HepG2 (cell line): ENCODE results near the gene ZDHHC8. TPM values are rescaled to one million over a fixed set of nuclear protein-coding genes. Genes with fewer than 3 reads are reported as not detected.

Source experiments
- ATAC-seq: fragments of 200-7000 bp; cut with Tn5 transposase; 3 replicates; pipeline ENCODE4 v1.9.1; 2020; ENCODE audit warnings: mild to moderate bottlenecking, moderate library complexity
- BruUV-seq: library from RNA; stranded (reverse); fragments of 400-500 nt; replicated peaks from 2 replicates; lab custom pipeline; 2021; lab: Mats Ljungman, UMichigan
- CTCF ChIA-PET: fragments of 300-600 bp; formaldehyde crosslinking; extraction: SDS; loops from one replicate; lab custom pipeline; 2021; ENCODE audit warnings: low total read pairs, inconsistent platforms, low intra/inter-chr PET ratio; lab: Yijun Ruan, JAX
- POLR2A ChIA-PET: fragments of 350-600 bp; sonication (Branson Sonifier 250); formaldehyde crosslinking; loops from one replicate; lab custom pipeline; 2020; ENCODE audit warnings: antibody characterized with exemption, inconsistent platforms; lab: Yijun Ruan, JAX
- DNase-seq: peaks from one replicate; pipeline ENCODE4 v3.0.0-alpha.2; 2015; ENCODE audit warnings: low spot score
- FAIRE-seq: peaks from 3 replicates; lab custom pipeline; 2011; peaks lifted over from hg19 to GRCh38; lab: Jason Lieb, UNC
- H2AFZ ChIP-seq: one replicate; pipeline ENCODE4 v1.6.1; 2011; ENCODE audit warnings: low read length, inconsistent platforms
- H3K27ac ChIP-seq: fragments of 300-600 bp; 3 replicates; pipeline ENCODE4 v1.8.0; 2011; ENCODE audit warnings: mixed run types, mild to moderate bottlenecking, mixed read lengths, low read length, inconsistent platforms; ENCODE audit not compliant: insufficient read depth; ENCODE audit errors: extremely low read length
- H3K27me3 ChIP-seq, 2 experiments: fragments of 200-600 bp in 1 of 2; 2 replicates in 1 of 2; 3 replicates in 1 of 2; pipeline versions ENCODE4 v1.6.0 to v1.8.0; 2011; ENCODE audit warnings: low read length in 2 of 2, mild to moderate bottlenecking in 2 of 2, moderate library complexity in 2 of 2, inconsistent platforms in 1 of 2; ENCODE audit not compliant: insufficient read depth in 2 of 2, control insufficient read depth in 1 of 2
- H3K36me3 ChIP-seq, 2 experiments: fragments of 200-600 bp in 1 of 2; replicated peaks in 1 of 2; 2 replicates in 1 of 2; 3 replicates in 1 of 2; pipeline versions ENCODE4 v1.5.1 to v1.8.0; 2011; ENCODE audit warnings: low read length in 2 of 2, inconsistent platforms in 1 of 2; ENCODE audit not compliant: insufficient read depth in 2 of 2, control insufficient read depth in 1 of 2
- H3K4me1 ChIP-seq: 2 replicates; pipeline ENCODE4 v1.5.1; 2012; ENCODE audit warnings: low read length, inconsistent platforms; ENCODE audit not compliant: insufficient read depth
- H3K4me2 ChIP-seq: 2 replicates; pipeline ENCODE4 v1.6.0; 2011; ENCODE audit warnings: low read depth, low read length, inconsistent platforms
- H3K4me3 ChIP-seq, 3 experiments: fragments of 200-600 bp in 1 of 3; sonication (generic), shearing (Covaris generic) in 1 of 3; replicated peaks in 1 of 3; 2 replicates each; pipeline ENCODE4 v1.5.1; 2011 to 2016; ENCODE audit warnings: low read length in 3 of 3, inconsistent platforms in 2 of 3, low read depth in 2 of 3, mild to moderate bottlenecking in 2 of 3, control low read depth in 1 of 3, mixed read lengths in 1 of 3; ENCODE audit not compliant: insufficient read depth in 1 of 3
- H3K79me2 ChIP-seq: one replicate; pipeline ENCODE4 v1.6.1; 2011; ENCODE audit warnings: low read length, inconsistent platforms; ENCODE audit not compliant: insufficient read depth
- H3K9ac ChIP-seq: 2 replicates; pipeline ENCODE4 v1.6.0; 2011; ENCODE audit warnings: mild to moderate bottlenecking, low read depth, low read length, inconsistent platforms; ENCODE audit not compliant: insufficient read depth
- H3K9me3 ChIP-seq: 2 replicates; pipeline ENCODE4 v1.5.1; 2012; ENCODE audit warnings: mild to moderate bottlenecking, low read length
- H4K20me1 ChIP-seq: 2 replicates; pipeline ENCODE4 v1.6.0; 2011; ENCODE audit warnings: inconsistent platforms, mild to moderate bottlenecking, low read length, moderate library complexity; ENCODE audit not compliant: insufficient read depth
- CEBPB ChIP-seq: IDR thresholded peaks from 2 replicates; pipeline ENCODE4 v1.6.1; 2011; ENCODE audit warnings: low read depth, low read length, improper control_type of control experiment, borderline replicate concordance
- CREM ChIP-seq, 2 experiments: sonication (generic) in 1 of 2; formaldehyde crosslinking in 1 of 2; IDR thresholded peaks; 2 replicates each; pipeline versions ENCODE4 v1.4.0 to v1.6.1; 2016 to 2020; ENCODE audit warnings: antibody characterized with exemption in 1 of 2, mild to moderate bottlenecking in 1 of 2, missing genetic modification reagents in 1 of 2
- HNRNPL ChIP-seq: fragments of 200-400 bp; formaldehyde crosslinking; IDR thresholded peaks from 2 replicates; pipeline ENCODE4 v1.6.1; 2017; ENCODE audit warnings: mild to moderate bottlenecking, low read depth, low read length
- HOXA3 ChIP-seq: sonication (generic); formaldehyde crosslinking; IDR thresholded peaks from 2 replicates; pipeline ENCODE4 v1.5.0; 2020; ENCODE audit warnings: missing genetic modification reagents
- NR3C1 ChIP-seq: sonication (generic); formaldehyde crosslinking; IDR thresholded peaks from 2 replicates; pipeline ENCODE4 v1.4.0; 2020; ENCODE audit warnings: missing genetic modification reagents
- PHF21A ChIP-seq: sonication (generic); formaldehyde crosslinking; IDR thresholded peaks from 2 replicates; pipeline ENCODE4 v1.5.0; 2020; ENCODE audit warnings: mild to moderate bottlenecking, missing genetic modification reagents
- THAP8 ChIP-seq: sonication (generic); formaldehyde crosslinking; IDR thresholded peaks from 2 replicates; pipeline ENCODE4 v1.5.1; 2020; ENCODE audit warnings: missing genetic modification reagents, mild to moderate bottlenecking, borderline replicate concordance
- TOPORS ChIP-seq: sonication (generic); formaldehyde crosslinking; IDR thresholded peaks from 2 replicates; pipeline ENCODE4 v1.8.0; 2023; ENCODE audit warnings: mild to moderate bottlenecking, missing genetic modification reagents
- ZFP36L2 ChIP-seq: sonication (generic); formaldehyde crosslinking; IDR thresholded peaks from 2 replicates; pipeline ENCODE4 v1.4.0; 2020; ENCODE audit warnings: missing genetic modification reagents
- ZNF225 ChIP-seq: sonication (generic); formaldehyde crosslinking; IDR thresholded peaks from 2 replicates; pipeline ENCODE4 v1.4.0; 2020; ENCODE audit warnings: mild to moderate bottlenecking, missing genetic modification reagents
- ZNF232 ChIP-seq: sonication (generic); formaldehyde crosslinking; IDR thresholded peaks from 2 replicates; pipeline ENCODE4 v1.4.0; 2020; ENCODE audit warnings: missing genetic modification reagents, borderline replicate concordance
- ZNF276 ChIP-seq: sonication (generic); formaldehyde crosslinking; IDR thresholded peaks from 2 replicates; pipeline ENCODE4 v1.4.0; 2020; ENCODE audit warnings: mild to moderate bottlenecking, low read depth, missing genetic modification reagents
- ZNF335 ChIP-seq: sonication (generic); formaldehyde crosslinking; IDR thresholded peaks from 2 replicates; pipeline ENCODE4 v1.4.0; 2020; ENCODE audit warnings: missing genetic modification reagents
- ZNF496 ChIP-seq: sonication (generic); formaldehyde crosslinking; IDR thresholded peaks from 2 replicates; pipeline ENCODE4 v1.8.1; 2023; ENCODE audit warnings: mild to moderate bottlenecking, moderate library complexity, missing genetic modification reagents; ENCODE audit not compliant: insufficient replicate concordance
- ZNF749 ChIP-seq: sonication (generic); formaldehyde crosslinking; IDR thresholded peaks from 2 replicates; pipeline ENCODE4 v1.8.0; 2022; ENCODE audit warnings: mild to moderate bottlenecking, missing genetic modification reagents, moderate library complexity, borderline replicate concordance
- WGBS: methylation state at CpG from one replicate; pipeline ENCODE4 v1.1.6; 2017; ENCODE audit warnings: low lambda C conversion rate; 5-methylcytosine and 5-hydroxymethylcytosine counted together
- in situ Hi-C: cut with HindIII; loops from 2 replicates; pipeline ENCODE4 v1.10.0; 2017; ENCODE audit warnings: low pct_unique_long_range_greater_than_20kb; ENCODE audit not compliant: extremely low pct_ligation_motif_present
- intact Hi-C: fragments of 100-400 bp; cut with micrococcal nuclease; formaldehyde crosslinking; loops from one replicate; pipeline ENCODE4 v1.10.0; 2022; ENCODE audit not compliant: unreplicated experiment
- polyA plus RNA-seq, 8 experiments: library from polyadenylated mRNA; depleted of rRNA in 3 of 8; stranded (reverse) in 7 of 8; unstranded in 1 of 8; fragments of >200 nt; fragmentation: Illumina TruSeq in 4 of 8; extraction: Trizol in 4 of 8; gene quantifications; 2 replicates each; pipeline versions ENCODE4 v1.2.1 to v1.2.3, GENCODE V29; 2011 to 2016; ENCODE audit warnings: low read depth in 4 of 8, missing spikeins in 1 of 8, mixed read lengths in 1 of 8; ENCODE audit not compliant: insufficient read depth in 1 of 8
- total RNA-seq, 5 experiments: library from RNA; depleted of rRNA; stranded (reverse); fragments of >200 nt; fragmentation: Illumina TruSeq; extraction: Trizol; gene quantifications; 2 replicates each; pipeline ENCODE4 v1.2.3, GENCODE V29; 2016; ENCODE audit warnings: low read depth in 1 of 5

Gene ZDHHC8
- total and polyA plus RNA-seq, 2 of the 13 experiments (the other 11 are each of a cell fraction or from before 2014, with no cell fraction given): 7.5 to 21.3 TPM

GRCh38 chr22:20089226-20089976 is 42.2 kb upstream of the ZDHHC8 start:
- WGBS: 92% methylated on average over 8 of the region's 17 CpGs
- CTCF ChIA-PET: no interaction called here

GRCh38 chr22:20089977-20090729 is 41.5 kb upstream of the ZDHHC8 start:
- Histone ChIP-seq H3K4me3 (no peak overlapping the region), H4K20me1 (no peaks in the 10 kb centered on the region), H3K4me2 (no peak overlapping the region), H3K9me3 (no peaks in the 10 kb centered on the region), H3K4me1 (peaks cover 5% of the 10 kb centered on the region), H3K27ac (no peak overlapping the region), H3K79me2 (peaks cover 18% of the 10 kb centered on the region), H2AFZ (no peak overlapping the region), H3K27me3 (no peaks in the 10 kb centered on the region), H3K9ac (no peak overlapping the region), H3K36me3 (peaks cover 73 to 96% of the 10 kb centered on the region in 2 experiments)
- DNase-seq (no peak), FAIRE-seq (no peak), ATAC-seq (no peak)
- WGBS: 96% methylated on average over 11 of the region's 11 CpGs
- CTCF ChIA-PET: no interaction called here
- POLR2A ChIA-PET: interaction anchor here (1.4 kb wide), 1 partner anchor 9 kb away, joined by 5 read pairs; no protein-coding TSS in a partner anchor
- in situ Hi-C loops: no loop called here
- no TSS peak for BruUV-seq
- intact Hi-C loops: no loop called here
- TF ChIP-seq HOXA3 (no peak), ZNF232 (CRISPR knock-in tag) (no peak), ZNF749 (CRISPR knock-in tag) (no peak), PHF21A (CRISPR knock-in tag) (no peak), CREM (IDR thresholded peaks at IDR 0.05) (no peak), CREM (CRISPR knock-in tag; IDR thresholded peaks at IDR 0.05) (no peak), THAP8 (CRISPR knock-in tag) (no peak), NR3C1 (CRISPR knock-in tag) (no peak), ZNF276 (CRISPR knock-in tag) (no peak), ZFP36L2 (CRISPR knock-in tag) (no peak), TOPORS (CRISPR knock-in tag) (no peak)

More at GRCh38 chr22:20089226-20089976, 42.2 kb upstream of the ZDHHC8 start:
- Histone ChIP-seq H3K4me1 (peaks cover 12% of the 10 kb centered on the region), H3K27me3 (no peaks in the 10 kb centered on the region), H2AFZ (no peak overlapping the region), H3K4me3 (no peak overlapping the region), H3K4me2 (no peak overlapping the region), H3K79me2 (peaks cover 26% of the 10 kb centered on the region), H3K27ac (no peak overlapping the region), H3K9me3 (no peaks in the 10 kb centered on the region), H4K20me1 (peaks cover 5% of the 10 kb centered on the region; the same call in 1 of the 2 replicates)
- FAIRE-seq (no peak), DNase-seq (no peak)
- POLR2A ChIA-PET: no interaction called here
- in situ Hi-C loops: no loop called here
- BruUV-seq: no TSS peak
- TF ChIP-seq ZNF335 (CRISPR knock-in tag): no peak
- no peak for TF ChIP-seq ZNF225
- TF ChIP-seq HNRNPL: no peak
- no peak for TF ChIP-seq CEBPB
- TF ChIP-seq ZNF496: no peak
- TF ChIP-seq, all 625 proteins: peak for 0
- no peak for ATAC-seq
- intact Hi-C loops: no loop called here
- Histone ChIP-seq H3K9ac (no peak overlapping the region), H3K36me3 (peaks cover 70 to 88% of the 10 kb centered on the region in 2 experiments)
